Astrocyte (in vitro differentiated cells and primary cell): ENCODE data around the gene OPRL1.

Experiments used
- CTCF ChIP-seq: IDR thresholded peaks from 2 replicates; pipeline ENCODE4 v1.5.1; 2011; ENCODE audit warnings: low read depth, mild to moderate bottlenecking, inconsistent platforms, low read length, moderate library complexity; ENCODE audit not compliant: insufficient read depth
- EZH2 ChIP-seq: IDR thresholded peaks from 2 replicates; pipeline ENCODE4 v1.6.1; 2012; ENCODE audit warnings: mild to moderate bottlenecking, low read length, inconsistent platforms; ENCODE audit not compliant: insufficient read depth

GRCh38 chr20:64115171-64115911 lies 35.5 kb downstream of the OPRL1 start:
- TF ChIP-seq CTCF (no peak), EZH2 (no peak)
